Sigmoid colon (tissue), 7 donors: ENCODE results near the gene SLIT3. TPM values are rescaled to one million over a fixed set of nuclear protein-coding genes. Genes with fewer than 3 reads are reported as not detected.

Experiments
- DNase-seq: peaks from one replicate; pipeline ENCODE4 v3.0.0-alpha.2; 2019
- H3K27ac ChIP-seq, 4 donors: fragments of 200-600 bp; sonication (generic); one replicate each; pipeline ENCODE4 v1.5.1; 2016 to 2019; ENCODE audit warnings: mild to moderate bottlenecking in 1 of 4
- H3K27me3 ChIP-seq, 3 donors: fragments of 200-600 bp; sonication (generic); one replicate each; pipeline ENCODE4 v1.5.1; 2019; ENCODE audit warnings: mild to moderate bottlenecking in 1 of 3
- H3K36me3 ChIP-seq, 4 donors: fragments of 200-600 bp; sonication (generic); one replicate each; pipeline ENCODE4 v1.5.1; 2016 to 2019
- H3K4me1 ChIP-seq, 4 donors: fragments of 200-600 bp; sonication (generic); one replicate each; pipeline ENCODE4 v1.5.1; 2017 to 2019
- H3K4me3 ChIP-seq, 4 donors: fragments of 200-600 bp; sonication (generic); one replicate each; pipeline ENCODE4 v1.5.1; 2017 to 2019; ENCODE audit warnings: mild to moderate bottlenecking in 2 of 4, moderate library complexity in 1 of 4
- H3K9me3 ChIP-seq, 4 donors: fragments of 200-600 bp in 3 of 4; sonication (generic) in 3 of 4; one replicate each; pipeline versions ENCODE4 v1.5.1 to v1.6.1; 2013 to 2019
- CTCF ChIP-seq, 4 experiments: fragments of 450-650 bp in 3 of 4; fragments of 200-600 bp in 1 of 4; IDR thresholded peaks; one replicate each; pipeline ENCODE4 v1.5.1; 2016 to 2019; ENCODE audit warnings: antibody characterized with exemption in 4 of 4, mild to moderate bottlenecking in 3 of 4, moderate library complexity in 2 of 4
- EP300 ChIP-seq, 4 donors: sonication (generic); formaldehyde crosslinking; IDR thresholded peaks; one replicate each; pipeline ENCODE4 v1.6.1; 2017; ENCODE audit warnings: antibody characterized with exemption in 4 of 4
- POLR2A ChIP-seq, 2 donors: fragments of 450-650 bp; IDR thresholded peaks; one replicate each; pipeline ENCODE4 v1.6.1; 2016; ENCODE audit warnings: antibody characterized with exemption in 2 of 2, mild to moderate bottlenecking in 2 of 2, moderate library complexity in 2 of 2
- POLR2AphosphoS5 ChIP-seq, 4 donors: sonication (generic); formaldehyde crosslinking; IDR thresholded peaks; one replicate each; pipeline ENCODE4 v1.6.1; 2017; ENCODE audit warnings: antibody characterized with exemption in 4 of 4
- WGBS, 2 donors: extraction: QIAGEN DNeasy Blood & Tissue Kit; methylation state at CpG; one replicate each; pipeline ENCODE4 v1.1.7; 2013; 5-methylcytosine and 5-hydroxymethylcytosine counted together
- intact Hi-C: fragments of 100-400 bp; cut with DNase I; formaldehyde crosslinking; loops from one replicate; pipeline ENCODE4 v1.15.1; 2023
- polyA plus RNA-seq, 3 donors: library from polyadenylated mRNA; stranded (reverse); fragments of 200-250 nt; gene quantifications; one replicate each; pipeline ENCODE4 v1.2.3, GENCODE V29; 2013
- total RNA-seq, 4 donors: library from RNA; depleted of rRNA; stranded (reverse); fragments of >200 nt; gene quantifications; one replicate each; pipeline ENCODE4 v1.1.0, GENCODE V29; 2016
- donor health status: healthy with polysubstance abuse.
- donor health status: Bipolar disorder and iron deficiency.
- donor health status: healthy.

The SLIT3 gene
- total and polyA plus RNA-seq, 7 donors: 0.23 to 46.3 (median 30.0) TPM

GRCh38 chr5:168667301-168667840 lies 633.6 kb downstream of the SLIT3 start:
- Histone ChIP-seq H3K27me3 (no peaks in the 10 kb centered on the region), H3K9me3 (no peaks in the 10 kb centered on the region), H3K27ac (no peak overlapping the region), H3K36me3 (peaks cover 0 to 54% (median 5%) of the 10 kb centered on the region in 4 donors), H3K4me1 (no peaks in the 10 kb centered on the region), H3K4me3 (no peak overlapping the region)
- intact Hi-C loops: no loop called here
- TF ChIP-seq CTCF (IDR thresholded peaks at IDR 0.05) (no peak), POLR2AphosphoS5 (IDR thresholded peaks at IDR 0.05) (no peak), POLR2A (IDR thresholded peaks at IDR 0.05) (no peak), EP300 (IDR thresholded peaks at IDR 0.05) (no peak)
- 35 to 73% methylated on average over 4 of the region's 4 CpGs for WGBS, 2 donors
- no peak for DNase-seq

- Histone ChIP-seq H3K4me1 (no peaks in the 10 kb centered on the region), H3K27ac (no peak overlapping the region), H3K9me3 (no peaks in the 10 kb centered on the region), H3K36me3 (peaks cover 0 to 53% (median 5%) of the 10 kb centered on the region in 4 donors), H3K27me3 (no peaks in the 10 kb centered on the region), H3K4me3 (no peak overlapping the region)
- no peak for DNase-seq
- intact Hi-C loops: no loop called here
- WGBS, 2 donors: 93 to 96% methylated on average over 17 of the region's 17 CpGs
- TF ChIP-seq CTCF (IDR thresholded peaks at IDR 0.05) (no peak), POLR2AphosphoS5 (IDR thresholded peaks at IDR 0.05) (no peak), POLR2A (IDR thresholded peaks at IDR 0.05) (no peak), EP300 (IDR thresholded peaks at IDR 0.05) (no peak)
These were observed 634.6 kb downstream of the SLIT3 start for GRCh38 chr5:168666356-168666755.

- Histone ChIP-seq H3K27ac (no peak overlapping the region), H3K9me3 (no peaks in the 10 kb centered on the region), H3K36me3 (peaks cover 0 to 30% (median 4%) of the 10 kb centered on the region in 4 donors), H3K4me1 (no peaks in the 10 kb centered on the region), H3K27me3 (no peaks in the 10 kb centered on the region), H3K4me3 (no peak overlapping the region)
- TF ChIP-seq EP300 (IDR thresholded peaks at IDR 0.05) (no peak), POLR2AphosphoS5 (IDR thresholded peaks at IDR 0.05) (no peak), POLR2A (IDR thresholded peaks at IDR 0.05) (no peak), CTCF (IDR thresholded peaks at IDR 0.05) (no peak)
- intact Hi-C loops: no loop called here
- WGBS, 2 donors: 68 to 86% methylated on average over 1 of the region's 1 CpG
- DNase-seq: no peak
These were observed 637.5 kb downstream of the SLIT3 start for GRCh38 chr5:168663276-168664004.

GRCh38 chr5:168661593-168662485 lies 639.1 kb downstream of the SLIT3 start:
- WGBS, 2 donors: 81 to 87% methylated on average over 3 of the region's 3 CpGs
- intact Hi-C loops: no loop called here
- no peaks in the 10 kb centered on the region for H3K4me1 ChIP-seq
- no peaks in the 10 kb centered on the region for H3K9me3 ChIP-seq
- H3K27me3 ChIP-seq: no peaks in the 10 kb centered on the region
- H3K27ac ChIP-seq: no peak overlapping the region
- H3K4me3 ChIP-seq: no peak overlapping the region
- TF ChIP-seq EP300 (IDR thresholded peaks at IDR 0.05) (no peak), POLR2A (IDR thresholded peaks at IDR 0.05) (no peak), POLR2AphosphoS5 (IDR thresholded peaks at IDR 0.05) (no peak), CTCF (IDR thresholded peaks at IDR 0.05) (no peak)
- peaks cover 0 to 14% (median 3%) of the 10 kb centered on the region in 4 donors for H3K36me3 ChIP-seq
- DNase-seq: no peak
